LHCN-M2 (cell line): ENCODE results near the gene DMGDH. TPM values are rescaled to one million over a fixed set of nuclear protein-coding genes. Genes with fewer than 3 reads are reported as not detected.

Experiments used
- DNase-seq: peaks from one replicate; pipeline ENCODE4 v3.0.0-alpha.2; 2012; ENCODE audit warnings: low read depth
- total RNA-seq: library from RNA; depleted of rRNA; stranded (reverse); fragments of >200 nt; gene quantifications from 2 replicates; pipeline ENCODE4 v1.2.3, GENCODE V29; 2014; rRNA removed

Gene DMGDH
- total RNA-seq, 1 experiment from 2014 or later = 0.17 TPM

- DNase-seq = no peak
These were observed 94.9 kb downstream of the DMGDH start for GRCh38 chr5:78974601-78975000.

- DNase-seq = no peak
These were observed 95.5 kb downstream of the DMGDH start for GRCh38 chr5:78974011-78974410.

- DNase-seq = peak; percentile 26
These were observed 96.6 kb downstream of the DMGDH start for GRCh38 chr5:78972654-78973428.

GRCh38 chr5:78971998-78972397, 97.5 kb downstream of the DMGDH start:
- no peak for DNase-seq

DNA sequence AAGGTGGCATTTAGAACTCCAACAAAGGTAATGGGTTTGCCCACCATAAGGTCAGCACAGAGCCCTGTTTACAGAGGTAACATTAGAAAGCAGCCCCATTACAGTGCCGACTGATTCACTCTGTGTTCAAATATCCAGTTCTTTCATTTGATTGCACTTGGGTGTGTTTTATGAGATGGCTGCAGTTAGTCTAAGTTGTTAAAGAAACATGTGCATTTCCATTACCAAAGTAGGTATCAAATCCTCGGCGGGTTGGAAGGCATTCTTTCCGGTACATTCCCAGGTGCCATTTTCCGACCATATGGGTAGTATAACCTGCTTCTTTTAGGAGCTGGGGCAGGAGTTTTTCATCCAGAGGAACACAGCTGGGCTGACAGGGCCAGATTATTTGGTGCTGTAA, 100.7 kb downstream of the DMGDH start:
- DNase-seq = no peak

- DNase-seq = peak; percentile 69
These were observed 104.6 kb downstream of the DMGDH start for GRCh38 chr5:78964889-78965288.

- DNase-seq = no peak
These were observed 107.7 kb downstream of the DMGDH start for GRCh38 chr5:78961743-78962142.

GRCh38 chr5:78959767-78960166, 109.7 kb downstream of the DMGDH start:
- no peak for DNase-seq

- no peak for DNase-seq
These were observed 110.6 kb downstream of the DMGDH start for GRCh38 chr5:78958672-78959445.

- DNase-seq = no peak
These were observed 112.6 kb downstream of the DMGDH start for GRCh38 chr5:78956901-78957300.

DNA sequence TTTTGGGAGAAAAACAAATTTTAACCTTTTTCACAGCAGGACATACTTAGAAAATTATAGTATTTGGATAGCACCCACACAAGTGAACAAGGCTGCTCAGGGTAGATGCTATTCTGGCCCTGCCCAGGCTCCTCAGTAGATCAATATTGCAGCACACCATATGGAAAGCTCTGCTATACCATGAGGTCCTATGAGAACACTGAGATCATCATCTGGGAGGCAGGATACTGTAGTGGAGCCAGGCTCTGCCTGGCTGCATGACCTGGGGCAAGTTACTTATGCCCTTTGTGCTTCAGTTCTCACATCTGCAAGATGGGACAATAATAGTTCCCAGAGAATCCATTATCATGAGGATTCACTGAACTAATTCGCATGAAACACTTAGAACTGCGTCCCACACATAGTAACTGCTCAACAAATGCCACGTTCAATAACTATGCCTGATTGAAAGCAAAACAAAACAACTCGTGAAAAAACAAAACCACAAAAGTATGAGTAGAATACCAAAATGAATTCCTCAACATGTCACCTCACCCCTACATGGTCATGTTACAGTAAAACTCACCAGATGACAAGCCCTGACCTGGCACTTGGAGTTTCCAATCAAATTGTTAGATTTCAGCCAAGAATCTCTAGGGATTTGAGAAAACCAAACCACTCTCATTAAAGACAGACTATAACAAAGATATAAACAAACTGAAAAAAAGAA, 116.2 kb downstream of the DMGDH start:
- DNase-seq = peak; percentile 84

Other genes starting within 250 kb of the DMGDH start
- 21.1 and 27.3 TPM in 2 replicates for gene ARSB, start 84.4 kb downstream of the DMGDH start, total RNA-seq
- 0.45 and 0.63 TPM in 2 replicates for gene BHMT2, start 93 bp upstream of the DMGDH start, total RNA-seq
- gene BHMT, start 42.1 kb upstream of the DMGDH start, total RNA-seq = not detected in 2 replicates
- gene JMY, start 166.5 kb upstream of the DMGDH start, total RNA-seq = 3.1 and 4.7 TPM in 2 replicates